Measurements from ENCODE around the gene TEPSIN. TPM values are rescaled to one million over a fixed set of nuclear protein-coding genes. Genes with fewer than 3 reads are reported as not detected.

The TEPSIN gene
- total RNA-seq, 4 donors from 2014 or later = 19.5 to 31.6 (median 23.5) TPM

DNA sequence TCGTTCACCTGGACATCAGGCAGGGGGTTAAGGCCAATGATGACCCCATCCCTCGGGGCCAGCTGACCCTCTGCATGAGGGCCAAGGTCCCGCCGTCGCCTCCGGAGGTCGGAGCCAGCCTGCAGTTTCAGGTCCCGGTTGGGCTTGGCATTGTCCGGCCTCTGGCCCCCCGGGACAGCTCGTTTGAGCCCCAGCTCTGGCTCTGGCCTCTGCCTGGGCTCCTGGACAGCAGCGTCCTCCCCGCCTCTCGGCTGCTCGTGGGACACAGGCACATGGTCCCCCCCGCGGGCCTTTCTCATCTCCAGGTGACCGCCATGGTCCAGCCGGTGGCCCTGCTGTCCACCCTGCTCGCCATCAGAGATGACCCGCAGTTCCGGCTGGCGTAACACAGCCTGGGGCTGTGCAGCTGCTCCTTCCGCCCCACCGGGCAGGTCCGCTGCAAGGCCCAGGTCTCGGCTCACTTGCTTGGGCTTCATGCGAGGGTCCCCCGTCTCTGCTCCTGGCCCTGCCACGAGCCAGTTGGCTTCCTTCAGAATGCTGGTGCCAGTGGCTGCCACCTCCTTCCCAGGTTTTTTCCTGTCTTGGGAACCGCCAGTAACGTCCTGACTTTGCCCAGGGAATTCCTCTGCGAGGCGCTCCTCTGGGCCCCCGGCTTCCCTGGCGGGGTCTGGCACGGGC, 6.9 kb upstream of the TEPSIN start:
- intact Hi-C loops (cut with DNase I) = no loop called here
- H3K4me1 ChIP-seq = peaks cover 0 to 15% (median 10%) of the 10 kb centered on the region in 4 donors
- TF ChIP-seq, protein P1, sequence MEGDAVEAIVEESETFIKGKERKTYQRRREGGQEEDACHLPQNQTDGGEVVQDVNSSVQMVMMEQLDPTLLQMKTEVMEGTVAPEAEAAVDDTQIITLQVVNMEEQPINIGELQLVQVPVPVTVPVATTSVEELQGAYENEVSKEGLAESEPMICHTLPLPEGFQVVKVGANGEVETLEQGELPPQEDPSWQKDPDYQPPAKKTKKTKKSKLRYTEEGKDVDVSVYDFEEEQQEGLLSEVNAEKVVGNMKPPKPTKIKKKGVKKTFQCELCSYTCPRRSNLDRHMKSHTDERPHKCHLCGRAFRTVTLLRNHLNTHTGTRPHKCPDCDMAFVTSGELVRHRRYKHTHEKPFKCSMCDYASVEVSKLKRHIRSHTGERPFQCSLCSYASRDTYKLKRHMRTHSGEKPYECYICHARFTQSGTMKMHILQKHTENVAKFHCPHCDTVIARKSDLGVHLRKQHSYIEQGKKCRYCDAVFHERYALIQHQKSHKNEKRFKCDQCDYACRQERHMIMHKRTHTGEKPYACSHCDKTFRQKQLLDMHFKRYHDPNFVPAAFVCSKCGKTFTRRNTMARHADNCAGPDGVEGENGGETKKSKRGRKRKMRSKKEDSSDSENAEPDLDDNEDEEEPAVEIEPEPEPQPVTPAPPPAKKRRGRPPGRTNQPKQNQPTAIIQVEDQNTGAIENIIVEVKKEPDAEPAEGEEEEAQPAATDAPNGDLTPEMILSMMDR (IDR thresholded peaks at IDR 0.05) = no peak
- no peak for TF ChIP-seq EP300 (IDR thresholded peaks at IDR 0.05)
- no peak for TF ChIP-seq POLR2A (IDR thresholded peaks at IDR 0.05; ENCODE audit: low read depth)
- no peak for TF ChIP-seq POLR2AphosphoS5 (IDR thresholded peaks at IDR 0.05)
- 92% methylated on average over 12 of the region's 37 CpGs for WGBS
- DNase-seq (ENCODE audit: extremely low spot score) = no peak
- H3K27ac ChIP-seq (replicated peaks in 1 of 4) = no peak overlapping the region
- H3K36me3 ChIP-seq = peaks cover 0 to 51% (median 34%) of the 10 kb centered on the region in 4 donors
- no peaks in the 10 kb centered on the region for H3K27me3 ChIP-seq
- no peak overlapping the region for H3K4me3 ChIP-seq
- H3K9me3 ChIP-seq = no peaks in the 10 kb centered on the region

DNA sequence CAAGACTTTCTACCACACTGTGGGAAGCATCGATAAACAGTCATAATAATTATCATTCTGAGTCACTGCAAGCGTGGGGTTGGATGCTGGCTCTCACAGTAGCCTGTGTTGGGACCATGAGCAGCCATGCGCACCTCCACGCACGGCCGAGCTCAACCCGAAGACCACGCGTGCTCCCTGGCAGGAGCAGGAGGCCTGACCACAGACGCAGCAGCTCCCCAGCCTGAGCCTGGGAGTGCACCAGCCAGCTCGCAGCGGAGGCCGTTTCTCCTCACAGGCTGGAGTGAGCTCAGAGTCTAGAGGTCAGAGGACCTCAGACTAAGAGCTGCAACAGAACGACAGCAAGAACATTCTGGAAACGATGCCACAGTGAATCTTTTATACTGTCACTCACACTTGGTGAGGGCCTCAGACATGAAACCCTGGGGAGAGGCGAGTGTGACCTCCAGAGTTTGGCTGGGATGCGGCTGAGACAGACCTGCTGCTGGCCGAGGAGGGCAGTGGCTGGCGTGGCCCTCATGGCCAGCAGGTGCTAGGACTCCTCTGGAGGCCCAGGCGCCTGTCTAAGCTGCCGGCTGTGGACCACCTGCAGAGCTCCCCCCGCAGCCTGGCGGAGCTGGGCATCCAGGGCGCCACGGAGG, 6.3 kb upstream of the TEPSIN start:
- no peak overlapping the region for H3K4me3 ChIP-seq
- peaks cover 2 to 22% (median 16%) of the 10 kb centered on the region in 4 donors for H3K4me1 ChIP-seq
- intact Hi-C loops (cut with DNase I) = no loop called here
- H3K9me3 ChIP-seq = no peaks in the 10 kb centered on the region
- H3K27me3 ChIP-seq = no peaks in the 10 kb centered on the region
- H3K27ac ChIP-seq (replicated peaks in 1 of 4) = no peak overlapping the region
- DNase-seq (ENCODE audit: extremely low spot score) = no peak
- no peak for TF ChIP-seq EP300 (IDR thresholded peaks at IDR 0.05)
- no peak for TF ChIP-seq POLR2AphosphoS5 (IDR thresholded peaks at IDR 0.05)
- TF ChIP-seq, protein P1 (IDR thresholded peaks at IDR 0.05) = no peak
- peaks cover 0 to 44% (median 27%) of the 10 kb centered on the region in 4 donors for H3K36me3 ChIP-seq
- 88% methylated on average over 16 of the region's 25 CpGs for WGBS

DNA sequence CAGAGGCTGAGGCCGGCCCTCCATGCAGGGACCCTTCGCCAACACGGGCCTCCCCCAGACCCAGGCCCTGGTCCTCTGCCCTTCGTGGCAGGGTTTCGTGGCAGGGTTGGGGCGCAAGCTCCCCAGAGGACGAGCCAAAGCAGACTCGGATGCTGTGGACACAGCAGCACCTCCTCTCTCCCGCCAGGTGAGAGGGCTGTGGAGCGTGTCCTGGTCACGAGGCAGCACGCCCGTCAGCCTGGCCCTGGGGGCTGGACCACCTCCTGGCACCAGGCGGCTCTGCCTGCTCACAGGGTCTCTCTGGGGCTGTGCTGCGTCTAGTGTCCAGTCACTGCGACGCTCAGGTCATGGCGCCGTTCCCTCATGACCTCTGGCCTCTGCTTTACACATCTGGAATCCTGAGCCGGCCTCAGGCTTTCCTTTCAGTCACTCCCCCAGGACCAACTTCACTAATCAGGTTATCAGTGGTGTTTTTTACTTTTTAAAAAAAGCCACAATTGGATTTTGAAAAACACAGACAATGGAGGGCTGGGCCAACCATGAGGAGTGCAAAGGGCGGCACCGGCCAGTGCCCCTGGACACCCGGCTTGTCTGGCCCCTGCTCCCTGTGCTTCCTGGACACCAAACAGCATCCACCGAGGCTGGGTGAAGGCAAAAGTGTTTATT, 5.6 kb upstream of the TEPSIN start:
- WGBS = 71% methylated on average over 10 of the region's 24 CpGs
- H3K9me3 ChIP-seq = no peaks in the 10 kb centered on the region
- no peak for DNase-seq (ENCODE audit: extremely low spot score)
- H3K4me3 ChIP-seq = no peak overlapping the region
- no peak overlapping the region for H3K27ac ChIP-seq (replicated peaks in 1 of 4)
- H3K4me1 ChIP-seq = peaks cover 8 to 29% (median 23%) of the 10 kb centered on the region in 4 donors
- TF ChIP-seq POLR2AphosphoS5 (IDR thresholded peaks at IDR 0.05) (no peak), POLR2A (IDR thresholded peaks at IDR 0.05; ENCODE audit: low read depth) (no peak), EP300 (IDR thresholded peaks at IDR 0.05) (no peak)
- TF ChIP-seq, protein P1 (IDR thresholded peaks at IDR 0.05) = no peak
- intact Hi-C loops (cut with DNase I) = no loop called here
- peaks cover 0 to 38% (median 21%) of the 10 kb centered on the region in 4 donors for H3K36me3 ChIP-seq
- H3K27me3 ChIP-seq = no peaks in the 10 kb centered on the region

DNA sequence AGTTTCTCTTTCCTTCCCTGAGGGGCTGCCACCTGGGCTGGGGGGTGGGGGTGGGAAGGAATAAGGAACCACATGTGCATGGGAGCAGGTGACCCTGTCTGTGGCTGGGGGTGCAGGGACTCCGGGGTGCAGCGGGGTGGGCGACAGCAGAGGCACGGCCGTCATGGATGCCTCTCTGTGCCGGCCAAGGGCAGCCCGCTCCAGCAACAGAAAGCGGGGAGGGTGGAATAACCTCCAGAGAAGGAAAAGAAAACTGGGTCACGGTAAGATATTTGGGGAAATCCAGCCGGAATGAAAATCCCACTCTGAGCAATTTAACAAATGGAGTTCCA, 4.4 kb upstream of the TEPSIN start:
- no peaks in the 10 kb centered on the region for H3K9me3 ChIP-seq
- no peak overlapping the region for H3K4me3 ChIP-seq
- no peaks in the 10 kb centered on the region for H3K27me3 ChIP-seq
- peaks cover 8 to 31% (median 25%) of the 10 kb centered on the region in 4 donors for H3K4me1 ChIP-seq
- no peak overlapping the region for H3K27ac ChIP-seq (replicated peaks in 1 of 4)
- DNase-seq (ENCODE audit: extremely low spot score) = no peak
- WGBS = 72% methylated on average over 10 of the region's 10 CpGs
- no peak for TF ChIP-seq POLR2AphosphoS5 (IDR thresholded peaks at IDR 0.05)
- TF ChIP-seq, protein P1 (IDR thresholded peaks at IDR 0.05) = no peak
- no peak for TF ChIP-seq EP300 (IDR thresholded peaks at IDR 0.05)
- no peak for TF ChIP-seq POLR2A (IDR thresholded peaks at IDR 0.05; ENCODE audit: low read depth)
- H3K36me3 ChIP-seq = peaks cover 0 to 30% (median 20%) of the 10 kb centered on the region in 4 donors
- intact Hi-C loops (cut with DNase I) = no loop called here

All from esophagus muscularis mucosa (tissue), 4 donors.